GM12892 (cell line): ENCODE results near the gene LIN7A.

ENCODE experiments used
- DNase-seq: peaks from one replicate; pipeline ENCODE4 v3.0.0; 2011; ENCODE audit not compliant: insufficient read length
- FAIRE-seq: peaks from 2 replicates; lab custom pipeline; 2011; peaks lifted over from hg19 to GRCh38; lab: Jason Lieb, UNC
- POLR2A ChIP-seq: IDR thresholded peaks from 2 replicates; pipeline ENCODE4 v1.6.1; 2011; ENCODE audit warnings: low read depth, low read length, control low read depth
- POLR2AphosphoS5 ChIP-seq: IDR thresholded peaks from 2 replicates; pipeline ENCODE4 v1.6.1; 2011; ENCODE audit warnings: low read depth, low read length, control low read depth
- TAF1 ChIP-seq: IDR thresholded peaks from 2 replicates; pipeline ENCODE4 v1.6.1; 2011; ENCODE audit warnings: low read depth, mild to moderate bottlenecking, control low read depth, low read length, borderline replicate concordance

The LIN7A gene

GRCh38 chr12:80815351-80815750 lies 122.4 kb downstream of the LIN7A start:
- TF ChIP-seq POLR2A (no peak), TAF1 (no peak), POLR2AphosphoS5 (no peak)
- DNase-seq, result no peak

GRCh38 chr12:80814453-80814852 lies 123.3 kb downstream of the LIN7A start:
- DNase-seq (no peak), FAIRE-seq (no peak)
- no peak for TF ChIP-seq POLR2A
- TF ChIP-seq POLR2AphosphoS5, result no peak
- no peak for TF ChIP-seq TAF1

More at GRCh38 chr12:80815351-80815750, 122.4 kb downstream of the LIN7A start:
- no peak for FAIRE-seq

DNA sequence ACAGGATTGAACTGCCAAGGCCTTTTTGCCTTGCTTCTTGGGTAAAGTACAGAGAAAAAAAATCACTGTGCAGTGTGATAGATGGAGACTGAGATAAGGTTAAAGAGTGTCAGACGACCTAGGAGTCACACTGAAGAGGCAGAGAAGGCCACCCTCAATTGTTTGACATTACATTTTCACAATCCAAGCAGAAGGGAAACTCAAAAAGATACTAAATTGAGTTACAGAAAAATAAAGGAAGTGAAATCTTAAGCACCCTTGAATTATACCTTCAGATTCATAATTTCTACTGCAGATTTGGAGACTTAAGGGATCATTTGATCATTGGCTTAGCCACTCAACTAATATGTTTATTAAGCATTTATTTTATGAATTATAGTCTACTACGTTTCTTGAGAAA lies 123.9 kb downstream of the LIN7A start:
- TF ChIP-seq POLR2AphosphoS5 (no peak), TAF1 (no peak), POLR2A (no peak)
- FAIRE-seq, result no peak
- DNase-seq, result no peak

GRCh38 chr12:80811957-80812708 lies 125.6 kb downstream of the LIN7A start:
- DNase-seq (no peak), FAIRE-seq (no peak)
- TF ChIP-seq TAF1 (no peak), POLR2A (no peak)

DNA sequence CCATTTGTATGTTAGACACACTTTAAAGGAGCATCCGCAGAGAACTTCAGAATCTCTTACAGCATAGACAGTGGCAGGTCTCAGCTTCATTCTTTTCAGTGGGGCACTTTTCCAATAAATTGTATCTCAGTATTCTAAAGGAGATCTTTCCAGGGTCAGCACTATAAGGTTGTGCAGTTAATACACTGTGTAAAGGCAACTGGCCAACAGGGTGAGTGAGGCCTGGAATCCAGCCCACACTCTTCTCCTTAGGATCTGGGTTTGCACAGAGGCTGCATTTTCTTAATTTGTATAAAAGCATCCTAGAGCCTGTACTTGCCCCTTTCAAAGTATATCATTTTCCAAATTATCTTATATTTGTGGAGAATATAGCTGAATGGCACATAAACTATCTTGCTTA lies 126.9 kb downstream of the LIN7A start:
- TF ChIP-seq TAF1 (no peak), POLR2AphosphoS5 (no peak), POLR2A (no peak)
- DNase-seq, result no peak
- FAIRE-seq, result no peak

GRCh38 chr12:80807640-80808288 lies 130.0 kb downstream of the LIN7A start:
- DNase-seq, result no peak
- FAIRE-seq, result no peak
- TF ChIP-seq POLR2A, result no peak
- TF ChIP-seq POLR2AphosphoS5, result no peak
- no peak for TF ChIP-seq TAF1

DNA sequence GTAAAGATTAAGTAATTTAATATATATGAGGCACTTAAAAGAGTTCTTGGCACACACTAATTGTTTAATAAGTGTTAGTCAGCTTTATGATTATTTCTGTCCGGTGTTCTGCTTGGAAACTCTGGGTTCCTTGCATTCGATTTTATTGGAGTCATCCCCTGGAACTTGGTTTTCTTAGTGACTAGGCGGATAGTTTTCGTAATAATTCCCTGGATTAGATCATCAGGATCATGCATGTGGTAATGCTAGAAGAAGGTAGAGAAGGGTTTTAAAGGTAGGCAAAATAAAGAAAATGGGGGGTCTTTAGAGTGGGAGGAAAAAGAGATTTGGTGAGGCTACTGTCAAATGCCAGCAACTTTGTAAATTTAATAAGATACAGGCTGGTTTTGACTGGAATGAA lies 132.6 kb downstream of the LIN7A start:
- DNase-seq, result no peak
- TF ChIP-seq POLR2AphosphoS5 (no peak), TAF1 (no peak), POLR2A (no peak)
- no peak for FAIRE-seq

DNA sequence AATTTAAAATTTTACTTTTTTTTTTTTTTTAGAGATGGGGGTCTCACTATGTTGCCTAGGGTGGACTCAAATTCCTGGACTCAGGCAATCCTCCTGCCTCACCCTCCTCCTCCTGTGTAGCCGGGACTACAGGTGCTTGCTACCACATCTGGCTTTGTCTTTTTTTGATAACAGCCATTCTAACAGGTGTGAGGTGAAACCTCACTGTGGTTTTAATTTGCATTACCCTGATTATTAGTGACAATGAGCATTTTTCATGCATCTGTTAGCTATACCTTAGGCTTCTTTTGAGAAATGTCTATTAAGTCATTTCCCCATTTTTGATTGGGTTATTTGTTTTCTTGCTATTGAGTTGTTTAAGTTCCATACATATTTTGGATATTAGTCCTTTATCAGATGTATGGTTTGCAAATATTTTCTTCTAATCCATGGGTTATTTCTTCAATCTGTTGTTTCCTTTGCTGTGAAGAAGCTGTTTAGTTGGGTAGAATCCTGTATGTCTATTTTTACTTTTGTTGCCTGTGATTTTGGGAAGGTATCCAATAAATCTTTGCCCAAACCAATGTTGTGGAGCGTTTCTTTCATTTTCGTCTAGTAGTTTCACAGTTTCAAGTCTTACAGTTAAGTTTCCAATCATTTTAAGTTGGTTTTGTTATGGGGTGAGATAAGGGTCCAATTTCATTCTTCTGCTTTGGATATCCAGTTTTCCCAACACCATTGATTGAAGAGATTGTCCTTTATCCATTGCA lies 134.9 kb downstream of the LIN7A start:
- TF ChIP-seq TAF1 (no peak), POLR2A (no peak), POLR2AphosphoS5 (no peak)
- FAIRE-seq, result peak; percentile 42
- DNase-seq, result no peak

DNA sequence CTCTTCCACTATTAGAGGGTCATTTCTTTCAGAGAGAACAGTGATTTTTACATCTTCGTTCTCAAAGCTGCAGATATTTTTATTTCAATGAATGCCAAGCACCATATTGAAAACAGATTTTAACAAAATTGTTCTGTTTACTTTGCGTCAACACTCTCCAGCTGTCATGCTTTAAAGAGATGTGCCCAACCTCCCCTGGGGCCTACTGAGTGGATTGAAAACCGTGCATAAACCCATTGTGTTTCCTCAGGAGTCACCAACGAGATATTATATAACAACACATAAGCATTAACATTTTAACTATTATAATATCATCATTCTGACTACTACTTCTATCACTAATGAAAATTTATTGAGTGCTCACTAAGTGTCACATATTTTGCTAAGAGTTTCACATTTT lies 139.5 kb downstream of the LIN7A start:
- no peak for TF ChIP-seq POLR2AphosphoS5
- DNase-seq (no peak), FAIRE-seq (no peak)

GRCh38 chr12:80794551-80794950 lies 143.2 kb downstream of the LIN7A start:
- FAIRE-seq (no peak), DNase-seq (no peak)
- TF ChIP-seq TAF1, result no peak
- no peak for TF ChIP-seq POLR2A
- no peak for TF ChIP-seq POLR2AphosphoS5

DNA sequence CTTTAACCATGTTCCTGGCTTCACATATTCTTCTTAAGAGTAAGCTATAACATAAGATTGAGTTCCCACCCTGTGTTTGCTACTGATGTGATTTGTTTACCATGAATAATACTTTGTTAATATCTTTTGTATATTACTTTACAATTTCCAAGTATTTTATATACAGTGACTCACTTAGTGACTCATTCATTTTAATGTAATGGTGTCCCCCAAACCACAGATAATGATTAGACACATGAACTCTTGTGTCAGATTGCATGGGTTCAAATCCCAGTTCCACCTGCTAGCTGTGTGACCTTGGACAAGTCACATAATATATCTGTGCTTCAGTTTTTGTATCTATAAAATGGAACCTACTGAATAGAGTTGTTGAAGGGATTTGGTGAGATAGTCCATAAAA lies 144.9 kb downstream of the LIN7A start:
- no peak for TF ChIP-seq TAF1
- TF ChIP-seq POLR2A, result no peak
- no peak for TF ChIP-seq POLR2AphosphoS5
- no peak for FAIRE-seq
- DNase-seq, result no peak
